ENCODE results near the gene STRIP2.

STRIP2 gene, protein sequence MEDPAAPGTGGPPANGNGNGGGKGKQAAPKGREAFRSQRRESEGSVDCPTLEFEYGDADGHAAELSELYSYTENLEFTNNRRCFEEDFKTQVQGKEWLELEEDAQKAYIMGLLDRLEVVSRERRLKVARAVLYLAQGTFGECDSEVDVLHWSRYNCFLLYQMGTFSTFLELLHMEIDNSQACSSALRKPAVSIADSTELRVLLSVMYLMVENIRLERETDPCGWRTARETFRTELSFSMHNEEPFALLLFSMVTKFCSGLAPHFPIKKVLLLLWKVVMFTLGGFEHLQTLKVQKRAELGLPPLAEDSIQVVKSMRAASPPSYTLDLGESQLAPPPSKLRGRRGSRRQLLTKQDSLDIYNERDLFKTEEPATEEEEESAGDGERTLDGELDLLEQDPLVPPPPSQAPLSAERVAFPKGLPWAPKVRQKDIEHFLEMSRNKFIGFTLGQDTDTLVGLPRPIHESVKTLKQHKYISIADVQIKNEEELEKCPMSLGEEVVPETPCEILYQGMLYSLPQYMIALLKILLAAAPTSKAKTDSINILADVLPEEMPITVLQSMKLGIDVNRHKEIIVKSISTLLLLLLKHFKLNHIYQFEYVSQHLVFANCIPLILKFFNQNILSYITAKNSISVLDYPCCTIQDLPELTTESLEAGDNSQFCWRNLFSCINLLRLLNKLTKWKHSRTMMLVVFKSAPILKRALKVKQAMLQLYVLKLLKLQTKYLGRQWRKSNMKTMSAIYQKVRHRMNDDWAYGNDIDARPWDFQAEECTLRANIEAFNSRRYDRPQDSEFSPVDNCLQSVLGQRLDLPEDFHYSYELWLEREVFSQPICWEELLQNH

DNA sequence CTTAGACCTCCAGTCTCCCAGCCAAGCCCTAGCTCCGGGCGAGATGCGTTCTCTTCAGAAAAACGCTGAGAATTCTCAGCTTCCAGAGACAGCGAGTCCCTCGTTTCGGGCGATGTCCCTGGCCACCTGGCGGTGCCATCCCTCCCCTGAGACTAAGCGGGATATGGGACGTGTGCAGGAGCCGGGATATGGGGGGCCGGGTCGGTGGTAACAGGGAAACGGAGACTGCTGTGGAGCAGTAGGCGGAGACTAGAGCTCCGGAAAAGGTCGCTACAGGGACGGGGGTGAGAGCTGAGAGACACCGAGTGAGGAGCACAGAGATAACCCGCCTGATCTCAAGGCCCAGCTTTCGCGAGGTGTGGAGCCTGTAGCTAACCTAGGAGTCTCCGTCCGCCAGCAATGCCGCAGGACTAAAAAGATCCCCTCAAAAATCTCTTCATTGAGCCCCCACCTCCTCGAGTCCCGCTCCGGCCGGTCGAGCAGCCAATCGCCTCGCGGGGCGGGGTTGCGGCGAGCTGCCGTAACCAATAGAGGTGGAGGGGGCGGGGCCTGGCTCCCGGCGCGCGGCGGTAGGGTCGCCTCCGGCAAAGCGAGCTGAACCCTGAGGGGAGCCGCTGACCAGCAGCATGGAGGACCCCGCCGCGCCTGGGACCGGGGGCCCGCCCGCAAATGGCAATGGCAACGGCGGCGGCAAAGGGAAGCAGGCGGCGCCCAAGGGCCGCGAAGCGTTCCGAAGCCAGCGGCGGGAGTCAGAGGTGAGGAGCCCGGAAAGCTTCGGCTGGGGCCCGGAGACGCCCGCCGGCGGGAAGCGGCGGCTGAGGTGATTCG, at the start of gene STRIP2:
STRIP2 (plus strand) TSS at position 586 of the 828 bp plus-strand sequence; CDS start at position 627, 41 bp downstream.
- H3K27ac ChIP-seq (ENCODE audit: low read length): peak within 1 kb of the TSS; percentile 40

DNA sequence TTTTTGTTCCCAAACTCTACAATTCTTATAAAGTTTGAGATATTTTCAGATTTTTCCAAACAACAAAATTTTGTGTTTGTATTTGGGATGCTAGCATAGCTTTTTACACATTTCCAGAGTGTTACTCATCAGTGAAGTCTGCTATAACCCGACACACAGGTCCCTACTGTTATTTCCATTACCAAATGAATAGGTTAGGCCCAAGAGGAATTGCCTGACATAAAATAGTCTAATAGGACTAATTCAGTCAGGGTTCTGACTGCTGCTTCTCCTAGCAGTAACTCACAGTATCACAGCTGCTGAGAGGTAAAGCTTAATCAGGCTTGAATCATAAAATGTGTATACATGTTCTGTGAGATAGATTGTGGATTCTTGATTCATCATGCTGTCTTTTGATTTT, 49.1 kb upstream of the STRIP2 start:
- no peaks in the 10 kb centered on the region for H3K27me3 ChIP-seq (ENCODE audit: insufficient read depth, low read length)
- peak overlapping the region; percentile 3; the same call in 1 of the 2 replicates for H3K9ac ChIP-seq (ENCODE audit: low read depth, low read length)
- H3K4me1 ChIP-seq (ENCODE audit: insufficient read depth, low read length): peaks cover 29% of the 10 kb centered on the region
- no peak overlapping the region for H3K27ac ChIP-seq (ENCODE audit: low read length)
- H3K36me3 ChIP-seq (ENCODE audit: insufficient read depth, low read depth, low read length): peaks cover 5% of the 10 kb centered on the region; the same call in 1 of the 2 replicates
- H3K9me3 ChIP-seq (ENCODE audit: insufficient read depth, low read depth, low read length): no peaks in the 10 kb centered on the region
- peak overlapping the region; percentile 17; the same call in 1 of the 2 replicates for H3K4me3 ChIP-seq (ENCODE audit: low read length)

More for the DNA sequence above, at the start of gene STRIP2:
- H3K36me3 ChIP-seq (ENCODE audit: insufficient read depth, low read depth, low read length): no peaks in the 10 kb centered on the region
- no peaks in the 10 kb centered on the region for H3K9me3 ChIP-seq (ENCODE audit: insufficient read depth, low read depth, low read length)
- H3K9ac ChIP-seq (ENCODE audit: low read depth, low read length): peak within 1 kb of the TSS; percentile 78
- peaks cover 9% of the 10 kb centered on the region for H3K4me1 ChIP-seq (ENCODE audit: insufficient read depth, low read length)
- H3K27me3 ChIP-seq (ENCODE audit: insufficient read depth, low read length): peaks cover 39% of the 10 kb centered on the region
- H3K4me3 ChIP-seq (ENCODE audit: low read length): peak within 1 kb of the TSS; percentile 85

DNA sequence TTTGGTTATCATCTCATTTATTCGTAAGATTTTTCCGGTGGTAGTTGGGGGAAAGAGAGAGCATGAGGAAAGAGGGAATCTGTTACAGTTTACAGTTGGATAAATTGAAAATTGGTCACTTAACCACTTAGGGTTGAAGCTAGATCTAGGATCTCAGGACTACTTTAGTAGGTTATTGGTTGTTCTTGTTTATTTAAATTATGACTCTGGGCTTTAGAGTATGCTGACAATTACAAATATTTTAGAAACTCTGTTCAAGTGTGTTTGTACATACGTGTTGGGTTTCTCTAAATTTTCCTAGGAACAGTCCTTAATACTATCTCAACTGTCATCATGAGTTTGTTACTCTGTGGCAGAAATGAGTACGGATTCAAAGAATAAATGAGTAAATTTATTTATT, 48.6 kb upstream of the STRIP2 start:
- peaks cover 10% of the 10 kb centered on the region; the same call in 1 of the 2 replicates for H3K36me3 ChIP-seq (ENCODE audit: insufficient read depth, low read depth, low read length)
- H3K9ac ChIP-seq (ENCODE audit: low read depth, low read length): peak overlapping the region; percentile 3; the same call in 1 of the 2 replicates
- H3K27me3 ChIP-seq (ENCODE audit: insufficient read depth, low read length): no peaks in the 10 kb centered on the region
- H3K9me3 ChIP-seq (ENCODE audit: insufficient read depth, low read depth, low read length): no peaks in the 10 kb centered on the region
- peaks cover 29% of the 10 kb centered on the region for H3K4me1 ChIP-seq (ENCODE audit: insufficient read depth, low read length)
- peak overlapping the region; percentile 17; the same call in 1 of the 2 replicates for H3K4me3 ChIP-seq (ENCODE audit: low read length)
- H3K27ac ChIP-seq (ENCODE audit: low read length): no peak overlapping the region

DNA sequence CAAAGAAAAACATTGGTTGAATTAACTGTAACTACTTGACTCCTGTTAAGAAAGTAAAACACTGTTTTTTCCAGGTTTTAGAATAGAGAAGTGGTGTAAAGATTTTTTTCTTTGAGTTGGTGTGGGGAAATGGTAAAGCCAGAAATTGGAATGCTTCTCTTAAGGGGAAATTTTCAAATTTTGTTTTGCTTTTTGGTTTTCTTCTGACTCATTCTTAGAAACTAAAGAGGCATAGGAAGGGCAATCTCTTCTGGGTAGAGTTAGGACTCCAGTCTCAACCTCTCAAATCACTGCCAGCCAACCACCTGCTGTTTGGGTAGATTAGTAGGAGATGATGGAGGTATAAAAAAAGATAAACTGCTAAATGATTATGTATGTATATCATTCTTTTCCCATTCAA, 47.7 kb upstream of the STRIP2 start:
- Histone ChIP-seq H3K36me3 (ENCODE audit: insufficient read depth, low read depth, low read length) (peaks cover 11% of the 10 kb centered on the region; the same call in 1 of the 2 replicates), H3K9me3 (ENCODE audit: insufficient read depth, low read depth, low read length) (no peaks in the 10 kb centered on the region), H3K4me1 (ENCODE audit: insufficient read depth, low read length) (peaks cover 29% of the 10 kb centered on the region), H3K4me3 (ENCODE audit: low read length) (no peak overlapping the region), H3K27me3 (ENCODE audit: insufficient read depth, low read length) (no peaks in the 10 kb centered on the region), H3K9ac (ENCODE audit: low read depth, low read length) (no peak overlapping the region), H3K27ac (ENCODE audit: low read length) (no peak overlapping the region)

DNA sequence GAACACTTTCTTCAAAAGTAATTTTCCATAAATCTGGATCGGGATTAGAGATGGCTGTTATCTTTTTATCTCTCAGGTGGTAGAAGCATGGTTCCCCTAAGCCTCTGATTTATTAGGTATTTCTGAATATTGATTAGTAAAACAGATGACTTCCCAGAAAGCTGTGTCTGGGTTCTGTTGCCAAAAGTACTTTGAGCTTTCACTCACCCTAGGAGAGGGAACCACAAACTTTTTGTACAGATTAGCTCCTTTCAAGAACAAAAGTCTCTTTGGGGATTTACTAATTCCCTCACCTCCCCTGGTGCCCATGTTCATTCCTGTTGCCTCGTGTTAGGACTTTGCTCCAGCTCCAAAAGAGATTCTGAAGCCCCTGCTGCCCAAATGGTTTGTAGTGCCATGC, 46.7 kb upstream of the STRIP2 start:
- Histone ChIP-seq H3K4me1 (ENCODE audit: insufficient read depth, low read length) (peaks cover 29% of the 10 kb centered on the region), H3K36me3 (ENCODE audit: insufficient read depth, low read depth, low read length) (peaks cover 11% of the 10 kb centered on the region; the same call in 1 of the 2 replicates), H3K9me3 (ENCODE audit: insufficient read depth, low read depth, low read length) (no peaks in the 10 kb centered on the region), H3K27ac (ENCODE audit: low read length) (no peak overlapping the region), H3K9ac (ENCODE audit: low read depth, low read length) (no peak overlapping the region), H3K4me3 (ENCODE audit: low read length) (no peak overlapping the region), H3K27me3 (ENCODE audit: insufficient read depth, low read length) (no peaks in the 10 kb centered on the region)

DNA sequence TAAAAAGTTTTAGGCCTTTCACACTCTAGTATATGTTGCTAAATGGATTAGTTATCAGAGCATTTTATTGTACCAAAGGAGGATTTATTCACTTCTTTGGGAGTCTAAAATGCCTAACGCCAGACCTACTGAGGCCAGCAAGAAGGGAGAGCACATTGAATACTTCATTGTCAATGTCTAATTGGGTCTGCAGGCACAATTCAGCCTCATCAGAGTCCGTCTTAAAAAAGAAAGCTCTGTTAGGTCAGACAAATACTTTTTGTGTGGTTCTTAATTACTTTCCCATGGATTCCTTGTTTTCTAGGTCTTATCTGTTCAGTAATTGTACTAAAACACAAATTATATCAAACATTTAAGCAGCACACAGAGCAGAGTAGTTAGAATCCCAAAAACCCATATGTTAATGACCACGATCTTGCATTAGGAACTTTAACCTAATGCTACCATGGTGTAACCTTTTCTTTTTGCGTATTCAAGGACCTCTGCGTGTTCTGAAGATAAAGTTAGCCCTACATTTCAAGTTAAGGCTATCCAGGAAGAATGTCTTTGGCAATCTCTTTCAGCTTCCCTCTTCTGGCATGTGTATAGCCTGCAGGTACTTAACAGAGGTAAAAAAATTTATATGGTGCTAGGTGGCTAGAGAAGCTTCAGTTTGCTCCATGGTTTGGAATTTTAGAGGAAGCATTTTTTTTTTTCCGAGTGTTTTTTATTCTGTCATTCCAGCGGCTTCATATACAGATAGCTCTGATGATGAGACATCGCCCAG, 45.7 kb upstream of the STRIP2 start:
- H3K36me3 ChIP-seq (ENCODE audit: insufficient read depth, low read depth, low read length): peaks cover 11% of the 10 kb centered on the region; the same call in 1 of the 2 replicates
- no peak overlapping the region for H3K27ac ChIP-seq (ENCODE audit: low read length)
- no peaks in the 10 kb centered on the region for H3K9me3 ChIP-seq (ENCODE audit: insufficient read depth, low read depth, low read length)
- H3K4me3 ChIP-seq (ENCODE audit: low read length): no peak overlapping the region
- no peak overlapping the region for H3K9ac ChIP-seq (ENCODE audit: low read depth, low read length)
- peaks cover 29% of the 10 kb centered on the region for H3K4me1 ChIP-seq (ENCODE audit: insufficient read depth, low read length)
- H3K27me3 ChIP-seq (ENCODE audit: insufficient read depth, low read length): no peaks in the 10 kb centered on the region

DNA sequence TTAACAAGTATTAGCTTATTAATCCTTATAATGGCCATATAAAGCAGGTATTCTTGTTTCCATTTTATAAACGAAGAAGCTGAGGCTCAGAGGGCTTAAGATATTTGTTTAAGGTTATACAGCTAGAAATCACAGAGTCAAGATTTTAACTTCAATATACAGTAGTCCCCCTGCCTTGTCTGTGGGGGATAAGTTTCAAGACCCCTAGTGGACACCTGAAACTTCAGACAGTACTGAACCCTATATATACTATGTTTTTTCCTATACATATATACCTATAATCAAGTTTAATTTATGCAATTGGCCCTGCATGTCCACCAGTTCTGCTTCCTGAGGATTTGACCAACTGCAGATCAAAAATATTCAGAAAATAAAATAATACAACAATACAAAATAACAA, 44.4 kb upstream of the STRIP2 start:
- Histone ChIP-seq H3K4me1 (ENCODE audit: insufficient read depth, low read length) (peaks cover 25% of the 10 kb centered on the region), H3K27ac (ENCODE audit: low read length) (no peak overlapping the region), H3K36me3 (ENCODE audit: insufficient read depth, low read depth, low read length) (peaks cover 11% of the 10 kb centered on the region; the same call in 1 of the 2 replicates), H3K9me3 (ENCODE audit: insufficient read depth, low read depth, low read length) (no peaks in the 10 kb centered on the region), H3K27me3 (ENCODE audit: insufficient read depth, low read length) (no peaks in the 10 kb centered on the region), H3K9ac (ENCODE audit: low read depth, low read length) (no peak overlapping the region), H3K4me3 (ENCODE audit: low read length) (no peak overlapping the region)

DNA sequence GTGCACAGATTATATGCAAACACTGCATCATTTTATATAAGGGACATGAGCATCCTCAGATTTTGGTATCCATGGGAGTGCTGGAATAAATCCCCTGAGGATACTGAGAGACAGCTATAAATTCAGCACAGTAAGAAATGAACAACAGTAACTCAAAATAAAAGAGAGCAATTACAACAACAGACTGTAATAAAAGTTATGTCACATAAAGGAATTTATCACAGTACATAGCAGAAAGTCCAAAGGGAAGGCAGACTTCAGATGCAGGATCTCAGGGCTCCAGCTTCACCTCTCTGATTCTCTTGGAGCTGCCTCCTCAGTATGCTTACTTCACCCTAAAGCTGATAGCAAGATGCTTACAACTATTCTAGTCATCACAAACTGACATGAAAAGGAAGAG, 43.9 kb upstream of the STRIP2 start:
- Histone ChIP-seq H3K27me3 (ENCODE audit: insufficient read depth, low read length) (no peaks in the 10 kb centered on the region), H3K9ac (ENCODE audit: low read depth, low read length) (no peak overlapping the region), H3K4me3 (ENCODE audit: low read length) (no peak overlapping the region), H3K9me3 (ENCODE audit: insufficient read depth, low read depth, low read length) (no peaks in the 10 kb centered on the region), H3K27ac (ENCODE audit: low read length) (no peak overlapping the region), H3K36me3 (ENCODE audit: insufficient read depth, low read depth, low read length) (peaks cover 11% of the 10 kb centered on the region), H3K4me1 (ENCODE audit: insufficient read depth, low read length) (peaks cover 22% of the 10 kb centered on the region)

DNA sequence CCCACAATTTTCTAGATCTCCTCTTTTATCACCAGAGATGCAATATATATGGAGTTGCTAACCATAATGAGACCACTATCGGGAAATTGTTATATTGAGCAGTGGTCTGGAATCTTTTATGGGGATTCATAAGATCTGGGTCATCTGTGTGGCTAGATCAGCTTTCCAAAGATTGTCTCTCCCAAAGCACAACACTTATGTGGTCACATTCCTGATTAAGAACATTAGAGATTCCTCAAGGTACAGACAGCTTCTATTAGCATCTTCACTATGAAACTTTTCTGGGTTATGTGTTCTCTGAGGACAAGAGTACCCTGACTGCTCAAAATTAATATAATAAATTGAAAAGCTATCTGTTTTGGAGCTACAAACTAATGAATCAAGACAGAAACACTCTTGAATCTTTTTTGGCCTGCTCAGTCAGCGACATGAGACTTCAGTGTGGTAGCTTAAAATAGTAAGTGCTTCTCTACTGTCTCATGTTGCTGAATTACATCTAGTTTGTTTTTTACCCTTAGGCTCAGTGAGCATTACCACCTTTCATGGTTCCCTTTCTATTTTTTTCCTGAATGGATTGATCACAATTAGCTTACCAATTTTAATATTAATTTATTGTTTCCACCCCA, 42.6 kb upstream of the STRIP2 start:
- Histone ChIP-seq H3K4me1 (ENCODE audit: insufficient read depth, low read length) (peaks cover 18% of the 10 kb centered on the region; the same call in 1 of the 2 replicates), H3K27me3 (ENCODE audit: insufficient read depth, low read length) (no peaks in the 10 kb centered on the region), H3K9ac (ENCODE audit: low read depth, low read length) (no peak overlapping the region)

DNA sequence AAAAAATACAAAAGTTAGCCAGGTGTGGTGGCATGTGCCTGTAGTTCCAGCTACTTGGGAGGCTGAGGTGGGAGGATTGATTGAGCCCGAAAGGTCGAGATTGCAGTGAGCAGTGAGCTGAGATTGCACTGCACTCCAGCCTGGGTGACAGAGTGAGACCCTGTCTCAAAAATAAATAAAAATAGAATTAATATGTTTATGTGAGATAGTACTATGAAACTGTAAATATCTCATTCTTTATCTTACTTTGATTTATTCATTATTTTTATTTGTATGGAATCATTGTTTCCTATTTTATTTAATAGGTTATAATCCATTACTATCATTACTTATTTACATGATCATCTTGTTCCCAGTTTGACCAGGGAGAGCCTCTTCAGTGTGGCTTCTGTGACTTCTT, 41.0 kb upstream of the STRIP2 start:
- Histone ChIP-seq H3K4me3 (ENCODE audit: low read length) (no peak overlapping the region), H3K36me3 (ENCODE audit: insufficient read depth, low read depth, low read length) (peaks cover 15% of the 10 kb centered on the region), H3K9ac (ENCODE audit: low read depth, low read length) (no peak overlapping the region), H3K9me3 (ENCODE audit: insufficient read depth, low read depth, low read length) (no peaks in the 10 kb centered on the region), H3K27ac (ENCODE audit: low read length) (no peak overlapping the region), H3K27me3 (ENCODE audit: insufficient read depth, low read length) (no peaks in the 10 kb centered on the region), H3K4me1 (ENCODE audit: insufficient read depth, low read length) (peaks cover 8% of the 10 kb centered on the region; the same call in 1 of the 2 replicates)

More for the DNA sequence above, 42.6 kb upstream of the STRIP2 start:
- peaks cover 11% of the 10 kb centered on the region for H3K36me3 ChIP-seq (ENCODE audit: insufficient read depth, low read depth, low read length)
- H3K4me3 ChIP-seq (ENCODE audit: low read length): no peak overlapping the region
- H3K27ac ChIP-seq (ENCODE audit: low read length): no peak overlapping the region
- no peaks in the 10 kb centered on the region for H3K9me3 ChIP-seq (ENCODE audit: insufficient read depth, low read depth, low read length)
